A673 (cell line): Measurements from ENCODE around the gene DOK1. TPM values are rescaled to one million over a fixed set of nuclear protein-coding genes. Genes with fewer than 3 reads are reported as not detected.

Experiments
- BruUV-seq: library from RNA; stranded (reverse); fragments of 400-500 nt; replicated peaks from 2 replicates; lab custom pipeline; 2021; lab: Mats Ljungman, UMichigan
- CTCF ChIA-PET: fragments of 300-600 bp; sonication (Branson Sonifier 250); formaldehyde crosslinking; loops from one replicate; lab custom pipeline; 2022; ENCODE audit warnings: antibody characterized with exemption; lab: Charles Lee
- POLR2A ChIA-PET: fragments of 300-600 bp; sonication (Branson Sonifier 250); formaldehyde crosslinking; loops from one replicate; lab custom pipeline; 2022; ENCODE audit warnings: antibody characterized with exemption; ENCODE audit not compliant: low non-redundant PET; lab: Charles Lee
- DNase-seq: peaks from one replicate; pipeline ENCODE4 v3.0.0-alpha.2; 2015; ENCODE audit warnings: low spot score
- H3K27ac ChIP-seq: fragments of 200-600 bp; sonication (generic); 2 replicates; pipeline ENCODE4 v1.5.1; 2016; ENCODE audit warnings: mixed run types, low read depth, mild to moderate bottlenecking, mixed read lengths, antibody characterized with exemption, low read length; ENCODE audit not compliant: poor library complexity, severe bottlenecking
- H3K27me3 ChIP-seq: fragments of 200-600 bp; sonication (generic); replicated peaks from 2 replicates; pipeline ENCODE4 v1.6.1; 2017; ENCODE audit warnings: mixed run types, low read depth, mild to moderate bottlenecking, mixed read lengths, antibody characterized with exemption, low read length; ENCODE audit not compliant: insufficient read depth, poor library complexity
- H3K36me3 ChIP-seq: fragments of 200-600 bp; sonication (generic); 2 replicates; pipeline ENCODE4 v1.6.1; 2016; ENCODE audit warnings: mixed run types, mild to moderate bottlenecking, mixed read lengths, antibody characterized with exemption, low read length; ENCODE audit not compliant: insufficient read depth, poor library complexity, severe bottlenecking
- H3K4me1 ChIP-seq: fragments of 200-600 bp; sonication (generic); 2 replicates; pipeline ENCODE4 v1.6.1; 2017; ENCODE audit warnings: mixed run types, mild to moderate bottlenecking, mixed read lengths, antibody characterized with exemption, low read length; ENCODE audit not compliant: insufficient read depth, poor library complexity, severe bottlenecking
- H3K4me3 ChIP-seq: fragments of 200-600 bp; sonication (generic); 2 replicates; pipeline ENCODE4 v1.5.1; 2016; ENCODE audit warnings: low read depth, mixed run types, mild to moderate bottlenecking, mixed read lengths, low read length; ENCODE audit not compliant: poor library complexity, severe bottlenecking
- H3K9me3 ChIP-seq: fragments of 200-600 bp; sonication (generic); 2 replicates; pipeline ENCODE4 v1.6.1; 2016; ENCODE audit warnings: mixed run types, low read depth, mild to moderate bottlenecking, mixed read lengths, antibody characterized with exemption, low read length; ENCODE audit not compliant: poor library complexity, severe bottlenecking
- EZH2 ChIP-seq: fragments of 200-600 bp; sonication (generic); IDR thresholded peaks from 2 replicates; pipeline ENCODE4 v1.6.1; 2017; ENCODE audit warnings: borderline replicate concordance, low read depth, mild to moderate bottlenecking, mixed read lengths, antibody characterized with exemption, low read length; ENCODE audit not compliant: poor library complexity, severe bottlenecking
- intact Hi-C: fragments of 100-400 bp; cut with micrococcal nuclease; formaldehyde crosslinking; loops from one replicate; pipeline ENCODE4 v1.10.0; 2022; ENCODE audit not compliant: unreplicated experiment
- total RNA-seq: library from RNA; stranded (reverse); gene quantifications from 2 replicates; pipeline ENCODE4 v1.2.3, GENCODE V29; 2021
- TF ChIP-seq, protein P1 (sequence below): fragments of 300-800, 200-600 bp; sonication (generic); conservative IDR thresholded peaks from 2 replicates; pipeline ENCODE4 v1.5.1; 2017; ENCODE audit warnings: low read depth, mild to moderate bottlenecking, antibody characterized with exemption, low read length, moderate library complexity, mixed read lengths

Gene DOK1
- total RNA-seq, 1 experiment from 2014 or later, result 20.7 TPM

- peak; percentile 42 for DNase-seq
- Histone ChIP-seq H3K4me3 (peak overlapping the region; percentile 97), H3K9me3 (no peaks in the 10 kb centered on the region), H3K4me1 (peaks cover 16% of the 10 kb centered on the region), H3K27me3 (no peaks in the 10 kb centered on the region), H3K36me3 (peaks cover 30% of the 10 kb centered on the region), H3K27ac (peak overlapping the region; percentile 91)
- CTCF ChIA-PET, result no interaction called here
- no TSS peak for BruUV-seq
- TF ChIP-seq, protein P1, sequence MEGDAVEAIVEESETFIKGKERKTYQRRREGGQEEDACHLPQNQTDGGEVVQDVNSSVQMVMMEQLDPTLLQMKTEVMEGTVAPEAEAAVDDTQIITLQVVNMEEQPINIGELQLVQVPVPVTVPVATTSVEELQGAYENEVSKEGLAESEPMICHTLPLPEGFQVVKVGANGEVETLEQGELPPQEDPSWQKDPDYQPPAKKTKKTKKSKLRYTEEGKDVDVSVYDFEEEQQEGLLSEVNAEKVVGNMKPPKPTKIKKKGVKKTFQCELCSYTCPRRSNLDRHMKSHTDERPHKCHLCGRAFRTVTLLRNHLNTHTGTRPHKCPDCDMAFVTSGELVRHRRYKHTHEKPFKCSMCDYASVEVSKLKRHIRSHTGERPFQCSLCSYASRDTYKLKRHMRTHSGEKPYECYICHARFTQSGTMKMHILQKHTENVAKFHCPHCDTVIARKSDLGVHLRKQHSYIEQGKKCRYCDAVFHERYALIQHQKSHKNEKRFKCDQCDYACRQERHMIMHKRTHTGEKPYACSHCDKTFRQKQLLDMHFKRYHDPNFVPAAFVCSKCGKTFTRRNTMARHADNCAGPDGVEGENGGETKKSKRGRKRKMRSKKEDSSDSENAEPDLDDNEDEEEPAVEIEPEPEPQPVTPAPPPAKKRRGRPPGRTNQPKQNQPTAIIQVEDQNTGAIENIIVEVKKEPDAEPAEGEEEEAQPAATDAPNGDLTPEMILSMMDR, result no peak
- no peak for TF ChIP-seq EZH2
- POLR2A ChIA-PET, result interaction anchor here (0.5 kb wide), 1 partner anchor 56 kb away, joined by 7 read pairs; no protein-coding TSS in a partner anchor
- intact Hi-C loops, result loop anchor here (5.0 to 10.0 kb wide), 2 partner anchors 196 to 278 kb away; no protein-coding TSS in a partner anchor
These were observed 24.0 kb upstream of the DOK1 start for GRCh38 chr2:74530239-74531187.

DNA sequence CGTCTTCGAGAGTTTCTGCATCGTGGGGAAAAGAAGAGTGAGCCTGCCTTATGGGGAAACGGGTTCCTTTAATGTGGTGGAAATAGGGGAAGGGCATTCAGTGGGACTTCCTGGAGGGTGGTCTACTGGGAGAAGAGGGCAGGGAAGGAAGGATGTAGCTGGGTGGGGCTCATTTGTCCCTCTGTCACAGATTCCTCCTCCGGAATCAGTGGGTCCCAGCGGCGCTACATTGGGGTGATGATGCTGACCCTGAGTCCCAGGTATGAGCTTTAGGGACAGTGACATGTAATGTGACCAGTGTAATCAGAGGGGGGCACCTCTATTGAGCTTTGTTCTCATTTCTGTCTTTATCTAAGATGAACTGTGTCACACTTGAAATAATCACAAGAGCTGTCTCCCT lies 22.9 kb upstream of the DOK1 start:
- CTCF ChIA-PET, result interaction anchor here (0.6 to 1.0 kb wide), 5 partner anchors 24 to 282 kb away, joined by 3 to 7 read pairs (median 3); partner anchors contain the start of genes CCDC142, PCGF1 and TTC31
- BruUV-seq, result no TSS peak
- Histone ChIP-seq H3K4me3 (no peak overlapping the region), H3K36me3 (peaks cover 20% of the 10 kb centered on the region), H3K4me1 (peaks cover 16% of the 10 kb centered on the region), H3K27ac (no peak overlapping the region), H3K27me3 (no peaks in the 10 kb centered on the region), H3K9me3 (no peaks in the 10 kb centered on the region)
- DNase-seq, result no peak
- intact Hi-C loops, result loop anchor here (1.0 to 10.0 kb wide), 3 partner anchors 48 to 279 kb away; partner anchors contain the start of gene TTC31
- POLR2A ChIA-PET, result no interaction called here
- TF ChIP-seq EZH2, result no peak
- TF ChIP-seq, protein P1, result no peak

- Histone ChIP-seq H3K9me3 (no peaks in the 10 kb centered on the region), H3K4me1 (peaks cover 16% of the 10 kb centered on the region), H3K27ac (no peak overlapping the region), H3K27me3 (no peaks in the 10 kb centered on the region), H3K36me3 (peaks cover 14% of the 10 kb centered on the region), H3K4me3 (no peak overlapping the region)
- POLR2A ChIA-PET, result no interaction called here
- no TSS peak for BruUV-seq
- CTCF ChIA-PET, result interaction anchor here (0.6 to 1.0 kb wide), 5 partner anchors 25 to 283 kb away, joined by 3 to 7 read pairs (median 3); partner anchors contain the start of genes CCDC142, PCGF1 and TTC31
- TF ChIP-seq, protein P1, result peak; percentile 56
- TF ChIP-seq EZH2, result no peak
- DNase-seq, result peak; percentile 64
- intact Hi-C loops, result loop anchor here (1.0 to 10.0 kb wide), 3 partner anchors 49 to 280 kb away; partner anchors contain the start of gene TTC31
These were observed 22.3 kb upstream of the DOK1 start for GRCh38 chr2:74532222-74532621.
